NCI-H1930 (cell line): ENCODE results near the gene UST.
A peak's percentile ranks its signal among the peaks of the same experiment; 100 is the strongest.
"Not testable (repeated sequence)": the region's sequence is repeated elsewhere in the genome, so short reads cannot be mapped to it uniquely, and the experiment has no call there.

Source experiments
- DNase-seq, 2 experiments: peaks; one replicate each; lab custom pipeline; 2025; lab: John Stamatoyannopoulos, UW

The UST gene

DNA sequence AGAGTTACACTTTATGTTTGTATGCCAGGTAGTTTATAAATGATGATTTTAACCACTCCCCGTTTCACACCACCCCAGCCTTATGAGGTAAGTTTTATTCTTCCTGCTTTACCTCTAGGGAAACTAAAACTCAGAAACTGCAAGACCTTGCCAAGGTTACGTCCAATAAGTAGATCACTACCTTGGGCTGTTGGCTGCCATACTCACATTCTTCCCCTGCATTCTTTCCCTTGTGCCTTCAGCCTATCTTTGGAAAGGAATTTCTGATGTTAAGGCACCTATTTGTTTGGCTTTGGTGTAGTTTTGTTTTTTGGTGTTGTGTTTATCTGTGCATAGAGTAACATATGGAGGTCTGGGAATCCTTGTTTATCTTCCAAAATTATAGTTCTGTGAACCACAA lies 122.1 kb downstream of the UST start:
- no peak for DNase-seq

DNA sequence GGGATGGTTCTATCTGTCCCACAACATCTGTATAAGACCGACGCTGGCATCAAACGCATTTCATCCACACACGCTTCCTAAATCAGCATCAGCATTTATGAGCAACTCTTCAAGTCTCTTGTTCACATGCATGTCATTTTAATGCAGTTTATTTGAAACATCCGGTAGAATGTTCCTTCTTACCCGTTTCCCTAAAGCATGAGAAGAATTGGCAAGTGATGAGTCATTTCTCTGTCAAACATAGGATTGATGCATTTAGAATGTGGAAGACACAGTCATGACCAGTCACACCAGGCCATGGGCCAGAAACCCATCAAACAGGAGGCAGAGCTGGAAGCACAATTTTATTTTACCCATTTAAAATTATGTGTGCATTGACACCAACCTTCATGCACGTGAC lies 122.8 kb downstream of the UST start:
- DNase-seq: no peak

DNA sequence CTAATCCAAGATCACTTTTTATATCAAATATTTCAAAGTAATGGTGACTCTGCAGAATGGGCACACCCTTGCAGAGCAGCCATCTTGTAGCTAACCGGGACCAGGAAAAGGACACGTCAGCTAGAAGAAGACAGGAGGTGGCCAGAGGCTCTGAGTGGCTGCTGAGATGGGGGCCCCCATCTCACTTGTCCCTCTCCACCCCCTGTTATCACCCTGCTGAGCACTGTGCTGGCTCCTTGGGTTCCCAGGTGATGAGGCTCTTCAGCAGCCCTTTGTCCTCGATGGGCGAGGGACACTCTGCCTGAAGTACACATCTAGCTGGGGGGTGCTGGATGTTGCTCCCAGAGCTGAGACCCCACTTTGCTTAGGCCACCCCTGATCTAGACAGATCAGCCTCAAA lies 126.3 kb downstream of the UST start:
- no peak for DNase-seq

DNA sequence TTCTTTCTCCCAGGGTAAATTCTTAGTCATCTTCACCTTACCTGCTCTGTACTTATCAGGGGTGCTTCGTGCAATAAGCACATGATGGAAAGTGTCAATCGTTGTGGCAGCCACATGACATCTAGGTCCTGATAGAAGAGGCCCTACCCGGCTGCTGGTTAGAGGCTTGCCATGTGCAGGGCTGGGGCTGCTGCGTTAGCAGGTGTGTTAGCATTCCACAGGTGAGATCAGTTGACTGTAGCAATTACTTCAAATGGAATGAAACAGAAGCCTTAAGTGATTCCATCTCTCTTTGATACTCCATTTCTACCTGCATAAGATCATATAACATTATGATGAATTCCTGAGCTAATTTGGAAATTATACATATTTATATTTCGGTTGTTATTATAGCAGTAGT lies 127.0 kb downstream of the UST start:
- DNase-seq: no peak

DNA sequence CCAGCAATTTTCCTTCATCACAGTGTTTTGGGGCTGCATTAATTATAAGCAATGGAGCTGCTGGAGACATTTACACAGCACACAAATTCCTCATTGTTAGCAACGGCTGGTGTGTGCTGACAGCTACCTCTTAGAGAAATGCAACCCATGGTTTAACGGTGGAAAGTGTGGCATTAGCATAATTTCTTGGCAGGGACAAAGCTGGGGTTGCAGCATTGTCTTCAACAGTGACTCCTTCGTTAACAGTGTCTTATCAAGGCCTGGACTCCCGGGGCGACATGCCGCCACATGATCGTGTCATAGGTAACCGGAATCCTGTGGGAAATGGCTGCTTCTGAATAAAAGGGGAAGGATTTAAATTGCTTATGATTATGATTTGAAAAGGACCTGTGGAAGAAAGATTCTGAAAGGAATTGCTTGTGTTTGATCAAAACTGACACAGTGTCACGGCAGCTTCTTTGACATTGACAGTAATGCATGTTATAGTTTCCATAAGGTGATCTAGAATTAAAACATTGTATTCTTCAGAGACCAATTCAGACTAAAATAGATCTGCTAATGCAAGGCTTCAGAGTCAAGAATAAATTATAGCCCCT lies 128.0 kb downstream of the UST start:
- peak; percentile 16 to 66 for DNase-seq

DNA sequence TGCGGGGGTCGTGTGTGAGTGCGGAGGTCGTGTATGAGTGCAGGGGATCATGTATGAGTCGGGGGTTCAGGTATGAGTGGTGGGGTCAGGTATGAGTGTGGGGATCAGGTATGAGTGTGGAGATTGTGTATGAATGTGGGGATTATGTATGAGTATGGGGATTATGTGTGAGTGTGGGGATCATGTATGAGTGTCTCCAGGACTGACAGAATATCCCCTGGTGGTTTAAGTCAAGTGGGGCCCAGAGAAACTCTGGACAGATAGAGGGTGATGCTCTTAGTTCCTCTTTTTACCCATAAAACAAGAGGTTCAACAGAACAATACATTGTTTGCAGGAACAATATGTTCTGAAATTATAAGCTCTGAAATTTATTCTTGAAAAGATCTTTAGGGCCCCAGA lies 131.9 kb downstream of the UST start:
- DNase-seq: no peak

DNA sequence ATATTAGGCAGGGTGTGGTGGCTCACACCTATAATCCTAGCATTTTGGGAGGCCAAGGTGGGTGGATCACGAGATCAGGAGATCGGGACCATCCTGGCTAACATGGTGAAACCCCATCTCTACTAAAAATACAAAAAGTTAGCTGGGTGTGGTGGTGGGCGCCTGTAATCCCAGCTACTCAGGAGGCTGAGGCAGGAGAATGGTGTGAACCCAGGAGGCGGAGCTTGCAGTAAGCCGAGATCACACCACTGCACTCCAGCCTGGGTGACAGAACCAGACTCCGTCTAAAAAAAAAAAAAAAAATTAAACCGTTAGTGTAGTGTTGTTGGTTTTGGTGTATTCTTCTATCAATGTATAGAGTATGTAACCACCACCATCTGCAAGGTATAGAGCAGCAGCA lies 133.9 kb downstream of the UST start:
- DNase-seq: not testable (repeated sequence)

DNA sequence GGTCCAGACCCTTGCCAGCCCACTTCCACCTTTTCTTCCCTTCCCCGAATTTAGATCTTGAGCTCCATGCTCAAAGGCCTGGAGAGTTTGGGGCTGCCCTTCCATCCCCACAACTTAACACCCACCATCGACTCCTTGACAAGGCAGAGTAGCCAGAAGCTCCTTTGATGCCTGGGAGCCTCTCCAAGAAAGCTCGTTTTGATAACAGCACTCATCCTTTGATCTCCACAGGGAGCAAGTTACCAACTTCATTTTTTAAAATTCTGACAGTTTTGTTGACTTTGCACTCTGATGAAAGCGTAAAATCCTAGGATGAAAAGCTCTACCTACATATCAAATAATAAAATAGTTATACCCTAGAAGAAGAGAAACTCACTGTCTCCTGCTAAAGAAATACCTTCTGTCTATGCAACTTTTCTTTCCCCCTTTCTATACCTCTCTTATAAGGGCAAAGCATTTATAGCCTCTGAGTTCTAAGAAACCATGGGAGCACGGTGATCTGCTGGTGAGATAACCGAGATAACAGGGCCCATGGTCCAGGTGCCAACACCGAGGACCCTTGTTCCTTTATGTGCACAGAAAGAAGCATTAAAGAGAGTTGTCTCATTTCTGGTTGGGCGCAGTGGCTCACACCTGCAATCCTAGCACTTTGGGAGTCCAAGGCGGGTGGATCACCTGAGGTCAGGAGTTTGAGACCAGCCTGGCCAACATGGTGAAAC lies 134.9 kb downstream of the UST start:
- DNase-seq: no peak

DNA sequence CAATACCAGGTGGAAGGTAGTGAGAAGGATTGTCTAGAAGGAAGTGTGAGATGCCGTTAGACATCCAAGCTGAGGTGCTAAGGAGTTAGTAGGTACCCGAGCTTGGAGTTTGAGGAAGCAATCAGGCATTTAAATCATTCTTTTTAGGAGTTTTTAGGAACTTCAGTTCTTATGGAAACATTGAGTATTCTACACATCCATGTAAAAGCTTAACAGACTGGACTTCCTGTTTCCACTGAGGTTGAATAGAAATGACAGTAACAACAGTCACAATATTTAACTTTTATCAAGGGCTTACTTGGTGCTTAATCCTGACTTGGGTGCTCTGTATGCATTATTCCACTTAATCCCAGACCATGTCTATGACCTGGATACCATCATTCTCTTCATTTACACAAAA lies 136.4 kb downstream of the UST start:
- DNase-seq: no peak

DNA sequence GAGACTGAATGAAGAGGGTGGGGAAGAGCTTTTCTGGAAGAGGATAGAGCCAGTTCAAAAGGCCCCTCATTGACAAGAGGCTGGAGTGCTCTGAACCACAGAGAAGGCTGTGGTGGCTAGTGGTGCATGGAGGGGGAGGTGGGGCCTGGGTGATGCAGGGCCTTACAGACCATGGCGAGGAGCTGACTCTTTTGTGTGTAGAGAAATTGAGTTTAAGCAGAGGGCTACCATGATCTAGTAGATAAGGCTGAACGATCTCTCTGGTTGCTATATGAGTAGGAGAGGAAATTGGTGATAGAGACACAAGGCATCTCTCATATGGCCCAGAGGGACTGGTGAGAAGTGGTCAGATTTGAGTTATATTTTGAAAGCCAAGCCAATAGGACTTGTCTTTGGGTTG lies 137.6 kb downstream of the UST start:
- DNase-seq: no peak

DNA sequence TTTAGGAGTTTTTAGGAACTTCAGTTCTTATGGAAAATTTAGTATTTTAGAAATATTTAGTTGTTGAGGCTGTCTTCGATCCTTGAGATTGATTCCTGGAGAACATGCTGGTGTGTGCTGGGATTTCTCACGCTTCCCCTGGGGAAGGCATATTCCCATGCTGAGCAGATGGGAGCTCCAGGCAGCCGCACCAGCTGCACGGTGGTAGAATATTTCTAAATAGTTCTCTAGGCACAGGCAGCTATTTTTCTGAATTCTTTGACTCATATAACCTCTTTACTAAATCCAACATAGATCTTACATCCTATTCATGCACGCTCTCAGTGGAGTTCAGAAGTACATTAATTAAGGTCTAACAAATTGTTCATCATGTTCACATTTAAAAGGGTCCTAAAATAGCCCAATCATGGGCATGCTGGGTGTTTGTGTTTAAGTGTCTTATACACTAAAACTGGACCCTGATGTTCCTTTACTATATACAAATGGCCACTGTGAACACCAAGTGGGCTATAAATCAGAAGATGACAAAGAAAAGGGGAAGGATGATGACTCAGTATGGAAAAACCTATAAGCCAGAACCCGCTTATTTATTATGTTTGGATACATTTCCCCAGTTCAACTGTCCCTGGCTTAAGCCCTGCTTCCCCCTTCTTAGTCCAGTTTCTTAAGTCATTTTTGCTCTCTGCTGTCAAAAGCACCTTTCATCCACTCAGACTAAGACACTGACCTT lies 138.5 kb downstream of the UST start:
- no peak for DNase-seq

DNA sequence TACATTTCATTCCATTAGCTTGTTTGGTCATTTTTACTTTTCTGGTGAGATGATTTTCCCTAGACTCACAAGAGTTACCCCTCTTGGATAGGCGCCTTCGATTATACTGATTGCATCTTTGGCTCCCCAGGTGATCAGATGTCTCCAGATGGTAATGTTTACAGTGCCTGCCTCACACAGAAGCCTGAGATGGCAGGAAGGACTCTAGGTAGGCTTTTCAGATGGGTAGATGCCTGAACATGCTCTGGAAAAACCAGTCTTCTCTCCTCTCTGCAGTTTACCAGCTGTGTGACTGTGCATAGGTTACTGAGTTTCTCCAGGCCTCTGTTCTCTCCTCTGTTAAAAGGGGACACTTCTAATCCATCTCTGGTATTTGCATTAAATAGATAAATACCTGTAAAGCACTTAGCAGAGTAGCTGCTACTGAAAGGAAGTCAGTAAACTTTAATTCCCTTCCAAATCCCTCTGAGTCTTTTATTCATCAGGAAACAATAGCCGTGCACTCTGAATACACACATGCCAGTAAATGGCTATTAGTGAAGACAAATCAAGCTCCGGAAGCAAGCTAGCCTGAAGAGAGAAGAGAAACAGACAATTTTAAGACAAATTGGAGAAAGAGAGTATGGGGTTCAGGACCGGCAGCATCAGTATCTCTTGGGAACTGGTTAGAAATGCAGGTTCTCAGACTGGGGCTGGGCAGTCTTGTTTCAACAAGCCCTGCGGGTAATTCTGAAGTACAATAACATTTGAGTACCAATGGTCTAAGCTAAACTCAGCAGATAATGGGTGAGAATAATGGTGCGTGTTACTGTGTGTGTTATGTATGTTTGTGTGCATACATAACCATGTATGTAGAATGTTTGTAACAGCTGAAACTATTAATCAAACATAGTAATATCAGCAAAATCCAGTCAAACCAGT lies 139.4 kb downstream of the UST start:
- no peak for DNase-seq

DNA sequence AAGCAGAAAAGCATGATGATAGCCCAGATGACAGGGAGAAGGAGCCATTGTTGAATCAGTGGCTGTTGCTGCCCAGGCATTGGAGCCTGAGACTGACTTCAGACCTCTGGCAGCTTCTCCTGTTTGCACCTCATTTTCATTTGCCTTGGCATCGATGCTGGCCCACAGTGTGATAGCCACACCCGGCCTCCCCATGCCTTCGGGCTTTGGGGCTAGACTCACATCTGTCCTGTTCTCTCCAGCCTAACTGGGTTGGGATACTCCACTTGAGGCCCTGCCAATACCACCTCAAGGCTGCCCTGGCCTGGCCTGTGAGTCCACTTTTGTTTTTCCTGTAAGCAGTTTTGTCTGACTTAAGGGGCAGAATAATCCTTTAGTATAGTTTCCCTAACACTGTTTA lies 140.4 kb downstream of the UST start:
- no peak for DNase-seq

DNA sequence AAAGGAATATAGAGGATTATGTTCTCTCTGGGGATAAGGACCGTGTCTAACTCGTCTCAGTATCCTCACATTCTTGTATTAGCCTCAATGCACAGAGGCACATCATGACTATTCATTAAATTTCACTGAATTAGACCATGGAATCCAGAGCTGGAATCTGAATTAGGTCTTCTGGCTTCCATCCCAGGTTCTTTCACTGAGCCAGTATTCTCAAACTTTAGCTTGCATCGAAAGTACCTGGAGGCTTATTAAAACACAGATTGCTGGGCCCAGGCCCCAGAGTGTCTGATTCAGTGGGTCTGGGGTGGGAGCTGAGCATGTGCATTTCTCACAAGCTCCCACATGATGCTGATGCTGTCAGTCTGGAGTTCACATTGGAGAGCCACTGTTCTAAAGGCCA lies 142.0 kb downstream of the UST start:
- DNase-seq: no peak

DNA sequence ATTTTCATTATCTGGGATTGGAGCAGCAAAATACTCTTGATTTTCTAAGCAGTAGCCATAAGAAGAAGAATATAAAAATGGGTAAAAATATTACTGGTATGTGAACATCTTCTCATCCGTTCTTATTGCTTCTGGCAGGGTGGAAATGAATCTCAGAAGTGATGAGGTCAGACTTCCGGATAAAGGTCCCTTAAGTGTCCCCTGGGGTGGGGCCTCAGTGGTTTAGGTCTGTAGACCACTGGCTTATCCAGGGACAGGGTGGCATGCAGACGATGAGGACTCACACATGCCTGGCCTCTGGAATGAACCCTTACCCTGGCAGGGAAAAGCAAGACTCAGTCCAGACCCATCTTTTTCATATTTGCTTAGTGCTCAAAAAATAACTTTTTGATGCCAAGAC lies 143.3 kb downstream of the UST start:
- DNase-seq: no peak

DNA sequence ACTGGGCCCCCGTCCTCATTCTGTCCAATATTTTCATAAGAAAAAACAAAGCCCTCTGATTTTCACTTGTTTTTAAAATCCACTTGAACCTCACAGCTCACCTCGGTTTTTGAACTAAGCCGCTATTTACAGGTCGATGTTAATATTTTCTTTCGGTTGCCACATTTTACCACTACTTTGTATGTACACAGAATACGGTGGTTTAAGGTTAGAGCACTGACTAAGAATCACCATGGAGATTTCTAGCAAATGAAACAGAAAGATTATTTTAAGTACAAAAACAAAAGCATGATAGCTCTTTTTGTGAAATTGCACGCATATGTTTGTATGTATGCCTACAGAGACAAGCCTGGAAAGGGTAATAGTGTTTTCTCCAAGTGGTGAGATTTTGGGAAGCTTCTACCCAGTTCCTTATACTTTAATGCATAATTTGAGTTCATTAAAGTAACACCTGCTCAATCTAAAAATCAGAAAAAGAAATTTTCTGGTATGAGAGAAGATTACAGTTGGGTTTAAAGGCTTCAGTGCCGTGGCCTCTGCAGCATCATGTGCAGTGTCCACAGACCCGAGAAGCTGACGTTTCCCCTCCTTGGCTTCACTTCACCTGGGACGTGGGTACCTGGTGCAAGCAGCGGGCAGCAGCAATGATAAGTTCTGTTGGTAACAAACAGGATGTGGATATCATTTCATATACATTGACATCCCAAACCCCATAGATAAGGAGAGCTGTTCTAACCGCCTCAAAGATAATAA lies 144.0 kb downstream of the UST start:
- no peak for DNase-seq

DNA sequence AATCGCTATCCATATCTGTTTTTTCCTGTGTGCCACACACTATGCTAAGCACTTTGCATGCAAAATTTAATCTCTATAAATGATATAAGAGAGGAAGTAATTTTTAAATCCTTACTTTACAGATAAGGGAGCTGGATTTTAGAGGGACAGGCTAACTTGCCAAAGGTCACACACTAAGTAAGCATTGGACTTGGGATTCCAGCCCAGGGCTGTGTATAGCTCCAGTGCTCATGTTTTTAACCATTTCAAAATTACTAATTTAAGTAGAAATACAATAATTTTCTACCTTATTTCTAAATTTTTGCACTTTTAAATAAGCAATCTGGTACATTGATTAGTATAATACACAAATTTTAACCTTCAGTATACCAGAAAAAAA lies 144.6 kb downstream of the UST start:
- no peak for DNase-seq

DNA sequence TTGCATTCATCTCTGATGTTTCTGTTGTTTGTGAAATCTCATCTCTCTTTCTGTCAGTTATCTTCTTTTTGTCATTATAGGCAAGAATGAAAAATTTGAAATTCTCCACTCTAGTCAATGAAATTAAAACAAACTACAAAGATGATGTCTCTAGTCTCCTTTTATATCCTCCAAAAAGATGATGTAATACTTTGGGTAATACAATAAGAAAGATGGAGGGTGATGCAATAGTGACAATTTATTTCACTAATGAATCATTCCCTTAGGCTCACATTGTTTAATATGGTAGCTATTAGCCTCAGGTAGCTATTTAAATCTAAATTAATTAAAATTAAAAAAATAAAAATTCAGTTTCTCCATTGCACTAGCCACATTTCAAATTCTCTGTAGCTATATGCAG lies 145.4 kb downstream of the UST start:
- no peak for DNase-seq

DNA sequence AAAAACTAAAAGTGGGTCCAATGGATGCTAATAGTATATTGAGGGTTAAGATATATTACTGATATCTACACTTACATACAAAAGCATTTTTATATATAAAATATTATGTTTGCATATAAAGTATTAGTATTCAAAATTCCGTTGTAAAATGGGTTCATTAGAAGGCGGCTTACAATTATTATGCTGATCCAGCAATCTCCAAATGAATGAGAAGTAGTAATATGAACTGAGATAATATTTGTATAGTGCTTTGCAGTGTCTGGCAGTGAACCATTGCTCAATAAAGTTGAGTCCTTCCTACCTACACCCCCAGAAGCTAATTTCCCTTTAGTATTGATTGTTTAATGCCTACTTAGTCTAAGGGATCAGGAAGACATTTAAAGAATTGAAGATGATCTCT lies 146.2 kb downstream of the UST start:
- no peak for DNase-seq

DNA sequence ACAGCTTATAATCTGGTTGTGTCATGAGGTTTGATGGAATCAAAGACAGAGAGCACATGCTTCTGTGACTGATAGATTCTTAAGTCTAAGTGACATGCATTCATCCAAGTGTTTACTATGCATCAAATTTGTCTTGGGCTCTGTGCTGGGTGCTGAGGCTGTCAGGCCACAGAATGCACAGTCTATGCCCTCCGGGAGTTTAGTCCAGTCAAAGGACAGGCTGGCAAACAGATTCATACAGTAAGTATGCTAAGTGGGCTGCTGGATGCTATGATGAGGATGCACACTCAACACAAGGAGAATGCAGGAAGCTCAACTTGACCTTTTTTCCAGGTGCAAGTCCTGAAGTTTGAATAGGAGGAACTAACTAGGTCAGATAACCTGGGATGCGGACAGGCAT lies 146.7 kb downstream of the UST start:
- DNase-seq: no peak

DNA sequence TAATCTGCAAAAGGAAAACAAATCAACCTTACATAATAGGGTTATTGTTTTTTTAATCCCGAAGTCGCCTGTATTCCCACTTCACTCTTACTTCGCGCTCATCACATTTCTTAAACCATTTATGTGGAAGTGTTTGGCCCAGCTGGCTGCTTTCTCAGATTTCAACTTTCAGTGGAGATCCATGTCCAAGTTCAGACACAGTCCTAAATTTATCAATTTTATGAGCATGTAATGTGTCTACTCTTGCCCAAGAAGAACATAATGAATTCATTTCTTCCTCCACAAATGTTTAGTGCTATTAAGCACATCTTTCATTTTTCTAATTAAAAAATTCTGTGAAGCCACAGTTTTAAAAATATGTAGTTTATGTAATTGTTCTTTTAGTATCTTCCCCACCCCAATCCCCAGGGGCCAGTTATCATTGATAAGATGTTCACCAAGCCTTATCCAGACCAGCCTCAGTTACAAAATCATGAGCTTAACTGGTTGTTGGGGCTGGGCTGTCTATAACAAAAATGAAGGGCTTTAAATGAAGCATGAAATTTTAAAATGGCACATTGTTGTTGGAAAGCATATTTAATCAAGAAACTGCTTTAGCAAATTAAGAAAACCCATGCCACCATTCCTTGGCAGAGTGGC lies 151.7 kb downstream of the UST start:
- DNase-seq: no peak
